Right ventricle myocardium inferior (tissue), 1 donor: ENCODE results near the gene IGF1R. TPM values are rescaled to one million over a fixed set of nuclear protein-coding genes. Genes with fewer than 3 reads are reported as not detected.
A peak's percentile ranks its signal among the peaks of the same experiment; 100 is the strongest.

ENCODE experiments used
- ATAC-seq: fragments of 200-7000 bp; cut with Tn5 transposase; one replicate; pipeline ENCODE4 v1.9.1; 2020; ENCODE audit warnings: mild to moderate bottlenecking, moderate library complexity
- DNase-seq: peaks from one replicate; pipeline ENCODE4 v3.0.0; 2021; ENCODE audit errors: missing footprints
- intact Hi-C: fragments of 100-400 bp; cut with DNase I; formaldehyde crosslinking; loops from one replicate; pipeline ENCODE4 v1.11.0; 2022
- total RNA-seq: library from RNA; stranded (reverse); fragmentation: NEBNext Ultra II Directional; extraction: Animal tissue kit (Norgen Biotek cat#: 25700); gene quantifications from one replicate; pipeline ENCODE4 v1.2.1, GENCODE V29; 2021
- donor health status: DM: no; HTN: yes; CAD: no; lungs with severe emphysema.

IGF1R gene
- total RNA-seq, 1 donor from 2014 or later, result 26.3 TPM

DNA sequence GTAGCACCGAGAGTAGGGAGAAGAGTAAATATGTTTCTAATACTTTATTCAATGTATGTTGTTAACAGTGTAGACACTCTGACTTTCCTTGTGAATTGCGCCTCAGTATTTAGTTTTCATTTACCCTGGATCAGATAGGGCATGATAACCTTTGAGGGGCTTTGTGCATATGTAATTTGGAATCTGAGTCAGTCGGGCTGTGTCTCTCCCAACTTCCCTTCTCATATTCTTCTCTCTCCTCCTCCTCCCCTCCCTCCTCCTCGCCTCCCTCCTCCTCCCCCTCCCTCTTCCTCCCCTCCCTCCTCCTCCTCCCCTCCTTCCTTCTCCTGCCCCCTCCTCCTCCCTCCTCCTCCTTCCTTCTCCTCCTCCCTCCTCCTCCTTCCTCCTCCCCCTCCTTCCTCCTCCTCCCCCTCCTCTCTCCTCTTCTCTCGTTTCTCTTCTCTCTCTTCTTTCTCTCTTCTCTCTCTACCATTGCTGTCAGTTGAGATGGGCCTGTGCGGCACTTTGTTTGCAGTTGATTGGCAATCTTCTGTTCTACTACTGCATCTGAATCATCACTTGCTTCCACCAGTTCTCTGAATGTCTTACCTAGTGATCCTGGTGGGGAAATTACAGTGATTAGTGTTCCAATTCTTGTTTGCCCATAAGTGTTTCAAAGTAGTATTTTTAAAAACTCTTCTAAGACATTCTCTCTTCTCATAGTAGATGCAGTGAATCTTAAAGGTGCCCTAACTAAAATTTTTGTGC, 197.0 kb downstream of the IGF1R start:
- intact Hi-C loops, result no loop called here
- DNase-seq, result no peak
- no peak for ATAC-seq

DNA sequence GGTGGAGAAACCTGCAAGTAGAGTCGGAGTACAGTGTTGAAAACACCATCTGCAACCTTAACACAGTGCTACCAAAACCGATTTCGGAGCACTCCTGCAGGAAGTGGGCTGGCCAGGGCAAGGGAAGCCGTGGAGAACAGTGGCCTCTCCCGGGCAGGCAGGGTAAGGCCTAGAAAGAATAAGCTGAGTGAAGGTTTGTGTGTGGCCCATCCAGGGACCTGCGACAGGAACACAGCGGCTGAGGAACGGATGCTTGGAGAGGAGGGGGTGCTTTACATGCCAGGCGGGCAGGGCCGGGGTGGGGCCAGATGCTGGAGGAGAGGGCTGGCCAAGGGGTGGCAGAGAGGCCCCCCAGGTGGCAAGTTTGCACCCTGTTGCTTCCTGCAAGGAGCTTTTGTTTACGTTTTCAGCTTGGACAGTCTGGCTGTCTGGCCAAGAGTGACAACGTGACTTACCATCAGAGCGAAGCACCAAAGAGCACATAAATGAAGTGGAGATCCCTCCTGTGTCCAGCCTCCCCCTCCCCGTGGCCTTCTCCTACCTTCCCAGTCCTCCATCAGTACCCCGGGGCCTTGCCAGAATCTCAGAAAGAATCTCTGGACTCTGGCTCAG, 202.7 kb downstream of the IGF1R start:
- ATAC-seq, result peak; percentile 72
- intact Hi-C loops, result loop anchor here (1.0 kb wide), 1 partner anchor 332 kb away; no protein-coding TSS in a partner anchor
- DNase-seq, result peak; percentile 82

DNA sequence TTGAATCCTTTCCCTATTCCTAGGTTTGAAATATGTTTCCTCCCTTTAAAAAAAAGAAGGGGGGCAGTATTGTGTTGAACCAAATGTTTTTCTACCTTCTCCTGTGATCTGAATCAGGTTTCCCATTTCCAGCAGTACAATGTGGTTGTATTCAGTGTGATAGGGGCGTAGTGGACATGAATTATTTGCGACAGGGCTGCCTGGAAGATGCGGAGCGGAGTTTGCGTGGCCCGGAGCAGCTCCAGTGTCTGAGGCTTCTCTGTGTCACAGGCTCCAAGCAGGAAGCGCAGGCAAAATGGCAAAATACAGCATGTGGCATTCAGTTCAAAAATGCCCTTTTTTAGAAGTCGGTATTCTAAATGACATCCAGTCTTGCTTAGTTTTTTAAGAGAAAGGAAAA, 204.8 kb downstream of the IGF1R start:
- intact Hi-C loops, result loop anchor here (1.0 kb wide), 1 partner anchor 205 kb away; the partner anchor contains the start of gene IGF1R
- ATAC-seq, result peak; percentile 90
- peak; percentile 89 for DNase-seq

DNA sequence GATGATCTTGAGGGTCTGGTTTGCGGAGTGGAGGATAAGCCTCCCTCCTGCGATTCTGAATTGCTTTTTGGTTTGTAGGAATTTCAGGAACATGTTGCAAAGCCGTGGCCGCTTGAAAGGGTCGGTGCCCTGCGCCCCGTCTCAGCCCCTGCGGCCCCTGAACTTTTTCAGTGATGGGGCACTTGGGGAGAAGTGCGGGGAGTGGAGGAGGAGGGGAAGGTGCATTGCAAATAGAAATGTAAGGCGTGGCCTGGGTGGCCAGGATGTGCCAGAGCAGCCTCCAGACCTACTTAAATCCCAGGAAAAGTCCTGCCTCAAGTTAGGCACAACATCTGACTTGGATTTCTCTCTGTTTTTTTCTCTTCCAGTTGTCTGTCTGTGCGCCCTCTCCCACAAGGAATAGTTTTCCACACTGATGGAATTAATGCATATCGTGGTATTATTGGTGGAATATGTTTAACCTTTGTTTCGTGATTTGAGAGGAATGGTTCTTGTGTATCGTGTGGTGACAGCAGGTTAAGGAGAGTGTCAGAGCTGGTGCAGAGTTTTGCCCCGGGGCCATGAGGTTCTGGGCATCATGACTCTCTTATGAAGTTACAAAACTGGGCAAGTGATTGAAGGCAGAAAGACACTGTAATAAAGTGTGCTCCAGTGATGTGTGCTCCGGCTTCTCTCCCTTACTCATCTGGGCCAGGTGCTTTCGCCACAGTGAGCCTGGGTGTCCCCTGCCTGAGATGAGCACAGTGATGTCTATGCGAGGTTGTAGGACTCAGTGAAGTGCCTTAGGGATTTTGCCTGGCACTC, 205.5 kb downstream of the IGF1R start:
- ATAC-seq (no peak), DNase-seq (no peak)
- intact Hi-C loops, result loop anchor here (1.0 kb wide), 1 partner anchor 206 kb away; the partner anchor contains the start of gene IGF1R

DNA sequence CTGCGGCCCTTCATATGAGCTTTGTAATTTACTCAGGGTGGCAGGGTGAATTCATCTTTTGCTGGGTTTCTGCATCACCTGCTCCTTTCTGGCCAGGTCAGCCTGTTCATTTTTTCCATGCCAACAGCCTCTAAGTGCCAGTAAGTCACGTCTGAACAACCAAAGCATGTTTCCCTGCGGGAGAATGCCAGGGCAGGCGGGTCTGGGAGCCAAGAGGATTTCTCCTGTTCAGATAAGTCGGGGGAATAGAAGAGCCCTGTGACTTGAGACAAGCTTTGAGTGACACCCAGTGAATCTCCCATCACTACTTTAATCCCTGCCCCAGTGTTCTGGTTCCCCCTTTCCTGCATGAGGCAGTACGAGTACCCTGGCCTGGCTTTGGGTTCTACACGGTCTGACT, 206.2 kb downstream of the IGF1R start:
- DNase-seq (no peak), ATAC-seq (no peak)
- intact Hi-C loops, result no loop called here

DNA sequence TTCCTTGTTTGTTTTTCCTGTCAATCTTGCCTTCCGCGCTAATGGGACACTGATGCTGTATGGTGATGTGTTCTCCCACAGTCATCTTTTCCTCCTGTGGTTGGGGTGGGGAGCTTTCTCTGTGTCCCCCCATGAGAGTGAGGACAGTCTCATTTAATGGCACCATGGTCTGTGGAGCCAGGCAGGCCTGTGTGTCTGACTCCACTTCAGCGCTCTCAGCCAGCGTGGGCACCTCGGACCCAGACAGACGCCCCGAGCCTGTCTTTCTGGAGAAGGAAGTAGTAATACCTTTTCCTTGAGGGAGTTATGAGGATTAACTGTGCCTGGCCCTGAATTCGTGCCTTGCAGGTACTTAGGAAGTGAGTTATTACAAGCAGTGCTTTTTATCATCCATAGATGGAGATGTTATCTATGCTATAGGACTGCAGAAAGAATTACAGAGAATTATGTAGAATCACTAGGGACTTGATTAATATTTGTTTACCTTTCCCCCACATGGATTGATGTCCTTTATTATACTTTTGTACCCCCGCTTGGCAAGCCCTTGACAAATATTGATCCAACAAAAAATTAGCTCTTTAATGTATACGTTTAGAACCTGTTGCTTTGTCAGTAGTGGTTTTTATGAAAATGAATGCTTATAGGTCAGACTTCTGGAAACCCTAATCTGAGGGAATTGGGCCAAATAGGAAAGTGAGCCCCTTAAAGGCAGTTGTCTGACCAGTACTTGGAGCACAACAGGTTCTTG, 206.9 kb downstream of the IGF1R start:
- ATAC-seq (no peak), DNase-seq (no peak)
- intact Hi-C loops, result no loop called here

DNA sequence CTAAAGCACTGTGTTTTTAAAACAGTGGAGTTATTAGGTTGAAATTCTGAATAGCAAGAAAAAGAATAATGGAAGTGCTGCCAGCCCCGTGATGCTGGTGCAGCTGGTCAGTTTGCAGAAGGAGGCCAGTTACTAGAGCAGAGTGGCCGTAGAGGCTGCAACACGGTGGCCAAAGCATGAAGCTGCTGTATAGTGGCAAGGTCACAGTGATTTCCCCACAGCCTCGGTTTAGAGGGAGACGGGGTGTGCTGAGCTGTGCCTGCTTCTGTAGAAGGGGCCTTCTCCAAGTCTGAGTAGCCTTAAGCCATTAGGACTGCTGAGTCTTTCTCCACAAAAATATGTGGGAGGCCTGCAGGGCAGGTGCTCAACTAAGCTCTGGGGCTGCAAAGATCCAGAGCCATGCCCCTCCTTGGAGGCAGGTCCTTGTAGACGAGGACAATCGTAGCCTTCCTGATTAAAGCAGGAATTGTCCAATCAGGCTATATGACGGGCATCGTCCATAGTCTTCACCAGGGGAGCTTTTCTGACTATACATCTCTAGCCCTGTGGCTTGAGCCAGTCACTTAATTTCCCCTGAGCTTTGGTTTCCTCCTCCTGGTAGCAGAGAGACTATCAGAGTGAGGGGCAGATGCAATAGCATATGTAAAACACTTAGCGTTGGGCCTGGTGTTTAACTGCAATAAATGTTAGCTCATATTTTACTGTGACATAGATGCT, 207.6 kb downstream of the IGF1R start:
- intact Hi-C loops, result no loop called here
- no peak for DNase-seq
- ATAC-seq, result no peak

DNA sequence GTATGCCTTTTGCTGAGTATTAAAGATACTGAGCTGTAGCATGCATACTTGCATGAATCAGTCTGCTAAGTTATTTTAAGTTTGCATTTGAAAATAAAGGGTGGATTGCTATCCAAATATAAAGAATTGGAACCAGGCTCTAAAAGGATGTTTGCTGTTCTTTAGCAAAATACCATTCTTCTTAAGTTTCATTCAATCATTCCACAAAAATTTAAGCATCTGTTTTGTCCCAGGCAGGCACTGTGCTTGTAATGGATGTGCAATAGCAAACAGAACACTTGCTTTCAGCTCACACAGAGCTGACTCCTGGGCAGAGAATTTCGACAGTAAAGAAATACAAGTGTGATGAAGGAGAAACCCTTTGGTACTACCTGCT, 208.2 kb downstream of the IGF1R start:
- DNase-seq (no peak), ATAC-seq (no peak)
- intact Hi-C loops, result no loop called here

DNA sequence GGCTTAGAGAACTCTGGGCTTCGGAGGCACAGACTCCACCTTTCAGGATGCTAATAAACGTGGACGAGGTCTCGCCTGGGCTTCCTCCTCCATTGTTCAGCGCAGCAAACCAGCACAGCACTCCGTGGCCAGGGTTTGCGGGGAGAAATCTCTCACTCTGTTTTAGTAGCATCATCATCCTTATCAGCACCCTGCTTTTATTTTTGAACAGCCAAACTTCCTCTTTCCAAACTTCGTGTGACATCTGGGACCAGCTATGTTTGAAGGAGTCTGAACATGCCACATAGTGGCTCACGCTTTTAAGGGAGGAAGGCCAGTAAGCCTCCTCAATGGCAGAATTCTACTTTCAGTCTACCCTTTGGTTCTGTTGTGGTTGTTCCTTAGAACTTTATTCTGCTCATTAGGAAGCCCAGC, 210.3 kb downstream of the IGF1R start:
- no peak for ATAC-seq
- intact Hi-C loops, result no loop called here
- no peak for DNase-seq

DNA sequence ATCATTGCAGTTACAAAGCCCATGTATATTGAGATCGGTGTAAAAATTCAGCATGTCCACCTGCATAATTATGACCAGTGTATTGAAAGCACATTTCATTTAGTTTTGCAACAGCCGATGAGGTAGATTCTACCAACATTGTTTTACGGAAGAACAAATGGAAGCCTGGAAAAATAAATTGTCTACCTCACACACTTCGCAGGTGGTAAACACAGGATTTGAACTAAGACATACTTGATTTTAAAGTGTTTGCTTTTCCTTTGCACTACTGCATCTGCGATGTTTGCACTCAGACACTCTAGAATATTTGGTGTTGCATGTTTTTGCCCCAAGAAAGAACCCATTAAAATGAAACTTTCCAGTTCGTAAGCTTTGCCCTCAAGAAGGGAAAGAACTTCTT, 210.8 kb downstream of the IGF1R start:
- no peak for DNase-seq
- intact Hi-C loops, result no loop called here
- no peak for ATAC-seq

DNA sequence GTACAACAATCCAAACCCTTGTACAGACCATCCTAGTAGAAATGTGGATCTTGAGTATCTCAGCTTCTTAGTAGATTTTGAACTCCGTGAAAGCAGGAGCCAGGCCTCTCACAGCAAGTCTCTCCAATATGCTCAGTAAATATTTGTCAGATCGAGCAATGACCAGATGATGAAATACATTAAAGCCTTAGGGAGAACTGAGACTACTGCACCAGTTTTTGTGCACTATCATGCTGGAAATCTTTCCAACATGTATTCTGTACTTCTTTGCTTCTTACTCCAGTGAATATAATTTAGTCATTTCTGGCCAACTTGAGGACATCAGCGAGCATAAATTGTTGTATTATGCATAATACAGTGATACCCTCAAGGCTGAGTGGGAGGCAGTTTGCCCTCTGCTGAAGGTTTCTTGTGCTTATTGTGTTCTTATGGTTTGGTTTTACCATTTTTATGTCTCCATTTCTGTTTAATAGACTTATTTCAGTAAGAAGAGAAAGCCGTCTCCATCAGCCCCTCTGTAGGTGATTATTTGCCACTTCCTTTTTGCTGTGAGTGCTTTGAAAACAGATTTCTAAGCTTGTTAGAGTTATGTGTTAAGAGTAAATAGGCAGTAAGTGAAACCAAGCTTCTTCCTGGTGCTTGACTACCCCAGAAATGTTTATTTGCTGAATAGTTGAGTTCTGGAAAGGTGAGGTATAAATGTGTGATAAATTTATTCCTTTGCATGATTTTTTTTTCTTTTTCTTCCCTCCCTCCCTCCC, 212.1 kb downstream of the IGF1R start:
- ATAC-seq (peak; percentile 41), DNase-seq (no peak)
- intact Hi-C loops, result no loop called here

DNA sequence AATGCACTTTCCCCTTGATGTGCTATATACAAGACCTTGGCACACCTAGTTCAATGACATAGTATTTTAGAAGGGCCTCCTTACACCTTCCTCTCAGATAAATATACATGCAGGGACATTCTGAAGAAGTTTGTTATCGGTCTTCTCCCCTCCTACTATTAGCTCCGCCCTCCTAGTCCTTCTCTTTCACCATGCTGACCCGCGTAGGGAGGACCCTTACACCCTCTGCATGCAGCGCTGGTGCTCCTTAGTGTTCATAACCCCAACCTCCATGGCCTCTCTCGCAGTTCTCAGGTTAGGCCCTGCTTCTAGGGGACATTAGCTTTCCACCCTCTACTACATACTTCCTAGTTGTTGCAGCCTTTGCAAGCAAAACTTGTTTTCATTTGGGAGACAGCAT, 212.8 kb downstream of the IGF1R start:
- DNase-seq, result no peak
- no peak for ATAC-seq
- intact Hi-C loops, result no loop called here

DNA sequence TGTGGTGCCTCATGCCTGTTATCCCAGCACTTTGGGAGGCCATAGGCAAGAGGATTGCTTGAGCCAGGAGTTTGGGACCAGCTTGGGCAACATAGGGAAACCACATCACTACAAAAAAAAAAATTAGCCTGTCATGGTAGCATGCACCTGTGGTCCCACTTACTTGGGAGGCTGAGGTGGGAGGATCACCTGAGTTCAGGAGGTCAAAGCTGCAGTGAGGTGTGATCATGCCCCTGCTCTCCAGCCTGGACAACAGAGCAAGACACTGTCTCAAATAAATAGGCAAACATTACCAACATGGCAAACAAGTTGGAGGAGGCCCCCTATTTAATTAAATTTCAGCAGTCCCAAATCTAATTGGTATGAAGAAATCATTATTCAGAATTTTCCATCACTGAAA, 215.6 kb downstream of the IGF1R start:
- intact Hi-C loops, result no loop called here
- ATAC-seq, result no peak
- DNase-seq, result no peak

DNA sequence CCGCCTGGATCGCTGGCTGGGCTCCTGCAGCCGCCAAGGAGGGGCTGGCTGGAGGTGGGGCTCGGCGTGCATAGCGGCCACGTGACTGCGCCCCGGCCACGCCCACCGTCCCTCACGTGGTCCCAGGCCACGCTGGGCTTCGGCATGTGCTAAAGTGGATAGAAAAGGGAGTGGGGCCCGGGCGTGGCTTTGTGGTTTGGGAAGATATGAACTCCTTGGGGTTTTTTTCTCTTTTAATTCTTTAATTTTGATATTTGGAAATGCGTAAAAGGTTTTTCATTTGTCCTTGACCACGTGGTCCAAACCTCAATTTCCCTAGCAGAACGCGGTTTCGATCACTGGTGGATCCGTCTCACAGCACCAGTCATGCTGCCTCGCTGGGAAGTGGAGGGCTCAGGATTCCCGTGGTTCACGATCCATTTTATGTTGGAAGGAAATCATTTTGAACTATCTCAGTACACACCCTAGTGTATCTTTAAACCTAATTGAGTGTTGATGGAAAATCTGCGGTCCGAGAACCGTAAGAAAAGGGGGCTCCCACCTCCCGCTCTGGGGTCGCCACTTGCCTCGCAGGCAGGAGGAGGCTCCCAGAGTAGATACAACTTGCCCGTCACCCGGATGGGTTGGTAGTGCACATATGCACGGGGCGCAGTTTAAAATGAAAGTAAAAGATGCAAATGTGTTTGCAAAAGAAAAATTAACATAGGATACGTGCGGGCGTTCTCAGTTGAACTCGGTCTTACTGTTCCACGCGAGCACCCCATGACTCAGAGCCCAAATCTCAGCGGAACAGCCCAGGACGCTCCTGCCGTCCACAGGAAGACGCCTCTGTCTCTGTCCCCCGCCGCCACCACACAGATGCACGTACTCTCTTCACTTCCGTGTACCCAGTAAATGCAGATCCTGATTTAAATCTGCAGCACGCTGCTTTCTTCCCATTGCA, 217.3 kb downstream of the IGF1R start:
- DNase-seq (peak; percentile 88), ATAC-seq (peak; percentile 83)
- intact Hi-C loops, result no loop called here

DNA sequence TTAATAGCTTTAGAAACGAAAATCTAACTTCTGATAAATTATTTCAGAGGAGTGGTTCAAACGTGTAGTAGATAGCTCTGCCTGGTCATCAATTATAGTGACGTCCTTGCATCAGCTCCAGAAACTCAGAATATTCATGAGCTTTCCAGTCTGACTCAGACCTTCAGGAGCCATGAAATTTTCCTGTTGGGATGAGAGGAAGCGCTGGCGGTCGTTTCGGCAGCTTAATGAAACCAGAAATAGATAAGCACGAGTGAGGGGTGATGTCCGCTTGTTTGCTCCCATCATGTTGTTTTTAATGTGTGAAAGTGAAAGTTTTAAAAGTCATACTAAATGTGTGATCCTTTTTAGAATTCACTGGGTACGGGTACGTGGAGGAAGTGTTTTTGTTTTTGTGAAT, 218.2 kb downstream of the IGF1R start:
- intact Hi-C loops, result no loop called here
- ATAC-seq, result no peak
- no peak for DNase-seq

DNA sequence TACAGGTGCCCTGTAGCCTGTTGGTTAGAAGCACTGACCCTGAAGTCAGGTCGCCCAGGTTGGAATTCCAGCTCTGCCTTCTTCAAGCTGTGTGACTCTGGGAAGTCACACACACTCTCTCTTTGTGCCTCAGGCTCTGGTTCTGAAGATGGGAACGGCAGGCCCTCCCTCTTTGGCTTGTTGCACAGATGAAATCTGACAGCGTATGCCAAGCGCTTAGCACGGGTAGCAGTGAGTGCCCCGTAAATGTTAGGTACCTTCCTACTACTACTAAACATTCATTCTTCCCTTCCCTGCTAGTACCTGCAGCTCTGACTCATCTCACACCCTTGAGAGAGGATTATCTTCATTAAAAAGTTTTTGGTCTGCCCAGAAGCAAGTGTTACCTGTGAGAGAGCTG, 220.2 kb downstream of the IGF1R start:
- intact Hi-C loops, result no loop called here
- ATAC-seq (no peak), DNase-seq (no peak)

DNA sequence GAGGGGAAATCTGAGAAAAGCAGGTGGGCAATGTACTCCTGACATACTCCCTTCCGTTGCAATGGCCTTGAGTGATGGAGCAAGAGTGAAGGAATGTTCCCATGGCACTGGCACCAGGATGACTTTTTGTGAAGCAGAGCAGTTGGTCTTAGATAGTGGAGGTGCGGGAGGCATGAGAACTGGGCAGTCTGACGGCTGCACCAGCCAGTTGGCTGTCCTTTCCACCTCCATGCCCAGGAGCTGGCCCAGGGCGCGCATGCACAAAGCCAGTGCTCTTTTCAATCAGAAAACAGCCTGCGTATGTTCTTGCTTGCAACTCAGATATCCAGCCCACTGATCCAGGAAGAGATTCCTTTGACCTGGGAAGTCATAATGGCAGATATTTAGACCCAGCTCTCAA, 222.4 kb downstream of the IGF1R start:
- DNase-seq, result peak; percentile 80
- intact Hi-C loops, result loop anchor here (5.0 kb wide), 1 partner anchor 187 kb away; no protein-coding TSS in a partner anchor
- ATAC-seq, result peak; percentile 91
